KMS-11 (cell line): ENCODE results near the gene CLIC2.
"Not testable (repeated sequence)": the region's sequence is repeated elsewhere in the genome, so short reads cannot be mapped to it uniquely, and the experiment has no call there.

Experiments used
- H2AFZ ChIP-seq: fragments of 200-600 bp; sonication (generic); 2 replicates; pipeline ENCODE4 v1.6.1; 2016; ENCODE audit warnings: antibody characterized with exemption, mixed run types, low read depth
- H3K27ac ChIP-seq: fragments of 200-600 bp; sonication (generic); 2 replicates; pipeline ENCODE4 v1.6.1; 2016; ENCODE audit warnings: mild to moderate bottlenecking, mixed run types
- H3K27me3 ChIP-seq: fragments of 200-600 bp; sonication (generic); 2 replicates; pipeline ENCODE4 v1.6.1; 2017; ENCODE audit warnings: mild to moderate bottlenecking, low read depth, mixed run types, moderate library complexity; ENCODE audit not compliant: insufficient read depth
- H3K36me3 ChIP-seq: fragments of 200-600 bp; sonication (generic); 2 replicates; pipeline ENCODE4 v1.6.1; 2017; ENCODE audit warnings: mild to moderate bottlenecking, mixed run types; ENCODE audit not compliant: insufficient read depth
- H3K4me1 ChIP-seq: fragments of 200-600 bp; sonication (generic); 2 replicates; pipeline ENCODE4 v1.6.1; 2016; ENCODE audit warnings: mild to moderate bottlenecking, low read depth, mixed run types; ENCODE audit not compliant: poor library complexity, severe bottlenecking
- H3K4me2 ChIP-seq: fragments of 200-600 bp; sonication (generic); 2 replicates; pipeline ENCODE4 v1.7.0; 2016; ENCODE audit warnings: mild to moderate bottlenecking, mixed run types
- H3K4me3 ChIP-seq: fragments of 200-600 bp; sonication (generic); IDR thresholded peaks from 2 replicates; pipeline ENCODE4 v1.6.1; 2017; ENCODE audit warnings: low read depth, low read length, mixed read lengths; ENCODE audit not compliant: insufficient read depth
- H3K79me2 ChIP-seq: fragments of 200-600 bp; sonication (generic); 2 replicates; pipeline ENCODE4 v1.6.1; 2016; ENCODE audit warnings: low read depth, mixed run types; ENCODE audit not compliant: insufficient read depth
- H3K9ac ChIP-seq: fragments of 200-600 bp; sonication (generic); 2 replicates; pipeline ENCODE4 v1.6.1; 2016; ENCODE audit warnings: mild to moderate bottlenecking, mixed run types
- H4K20me1 ChIP-seq: fragments of 200-600 bp; sonication (generic); 2 replicates; pipeline ENCODE4 v1.6.1; 2016; ENCODE audit warnings: mild to moderate bottlenecking, mixed run types; ENCODE audit not compliant: insufficient read depth
- CTCF ChIP-seq: fragments of 200-600 bp; sonication (generic); conservative IDR thresholded peaks from 2 replicates; pipeline ENCODE4 v1.6.1; 2017; ENCODE audit warnings: low read depth, mild to moderate bottlenecking, antibody characterized with exemption, low read length, moderate library complexity, mixed read lengths

The CLIC2 gene

GRCh38 chrX:155334486-155335336 lies at the start of gene CLIC2:
Gene CLIC2, minus strand, starts transcription at chrX:155334614. Its CDS starts 187 bp downstream, at chrX:155334427.
- H4K20me1 ChIP-seq = no peaks in the 10 kb centered on the region
- peaks cover 43% of the 10 kb centered on the region; the same call in 1 of the 2 replicates for H3K79me2 ChIP-seq
- TF ChIP-seq CTCF = no peak
- no peak within 1 kb of the TSS for H3K4me3 ChIP-seq
- H3K4me1 ChIP-seq = peaks cover 39% of the 10 kb centered on the region
- H2AFZ ChIP-seq = peak within 1 kb of the TSS; percentile 24
- H3K27me3 ChIP-seq = no peaks in the 10 kb centered on the region
- peak within 1 kb of the TSS; percentile 57 for H3K9ac ChIP-seq
- peak within 1 kb of the TSS; percentile 84 for H3K4me2 ChIP-seq
- no peaks in the 10 kb centered on the region; the same call in 1 of the 2 replicates for H3K36me3 ChIP-seq
- H3K27ac ChIP-seq = peak within 1 kb of the TSS; percentile 83

GRCh38 chrX:155382529-155382967 lies 48.1 kb upstream of the CLIC2 start:
- H3K4me2 ChIP-seq, H2AFZ ChIP-seq, H3K9ac ChIP-seq, H3K27me3 ChIP-seq, H3K4me1 ChIP-seq, H3K27ac ChIP-seq, H3K36me3 ChIP-seq, H3K79me2 ChIP-seq, H3K4me3 ChIP-seq, H4K20me1 ChIP-seq: not testable (repeated sequence)

GRCh38 chrX:155381843-155382528 lies 47.6 kb upstream of the CLIC2 start, which contains the start of gene F8A2:
Gene F8A2, plus strand, starts transcription at chrX:155382095. Its CDS starts 20 bp downstream, at chrX:155382115.
- H3K27me3 ChIP-seq, H3K36me3 ChIP-seq, H3K27ac ChIP-seq, H3K4me1 ChIP-seq, H3K79me2 ChIP-seq, H3K4me2 ChIP-seq, H3K9ac ChIP-seq, H2AFZ ChIP-seq, H4K20me1 ChIP-seq, H3K4me3 ChIP-seq: not testable (repeated sequence)

- not testable (repeated sequence) for H3K27ac ChIP-seq, H3K4me2 ChIP-seq, H2AFZ ChIP-seq, H3K4me1 ChIP-seq, H4K20me1 ChIP-seq, H3K79me2 ChIP-seq, H3K4me3 ChIP-seq, H3K9ac ChIP-seq, H3K27me3 ChIP-seq, H3K36me3 ChIP-seq
Observed at GRCh38 chrX:155379802-155380201, 45.4 kb upstream of the CLIC2 start.

GRCh38 chrX:155373777-155374458 lies 39.5 kb upstream of the CLIC2 start:
- H3K79me2 ChIP-seq, H3K4me1 ChIP-seq: not testable (repeated sequence)

GRCh38 chrX:155363712-155364111 lies 29.3 kb upstream of the CLIC2 start:
- H3K4me1 ChIP-seq, H3K4me3 ChIP-seq, H3K9ac ChIP-seq, H3K4me2 ChIP-seq, H3K36me3 ChIP-seq, H2AFZ ChIP-seq, H4K20me1 ChIP-seq, H3K27ac ChIP-seq, H3K27me3 ChIP-seq, H3K79me2 ChIP-seq: not testable (repeated sequence)

More at GRCh38 chrX:155373777-155374458, 39.5 kb upstream of the CLIC2 start:
- H3K4me3 ChIP-seq, H3K4me2 ChIP-seq, H3K27me3 ChIP-seq, H3K36me3 ChIP-seq, H4K20me1 ChIP-seq, H2AFZ ChIP-seq, H3K9ac ChIP-seq, H3K27ac ChIP-seq: not testable (repeated sequence)

GRCh38 chrX:155349448-155349847 lies 15.0 kb upstream of the CLIC2 start:
- not testable (repeated sequence) for H3K27me3 ChIP-seq, H4K20me1 ChIP-seq, H3K79me2 ChIP-seq, H2AFZ ChIP-seq, H3K36me3 ChIP-seq, H3K4me1 ChIP-seq, H3K9ac ChIP-seq, H3K4me3 ChIP-seq, H3K4me2 ChIP-seq, H3K27ac ChIP-seq

GRCh38 chrX:155345689-155346088 lies 11.3 kb upstream of the CLIC2 start:
- not testable (repeated sequence) for H3K4me1 ChIP-seq, H4K20me1 ChIP-seq, H3K36me3 ChIP-seq, H3K4me2 ChIP-seq, H3K79me2 ChIP-seq, H3K27me3 ChIP-seq, H2AFZ ChIP-seq, H3K9ac ChIP-seq, H3K4me3 ChIP-seq, H3K27ac ChIP-seq

GRCh38 chrX:155335337-155335712 lies 911 bp upstream of the CLIC2 start:
- Histone ChIP-seq H3K79me2 (peaks cover 37% of the 10 kb centered on the region; the same call in 1 of the 2 replicates), H3K4me2 (peak overlapping the region; percentile 84), H3K9ac (peak overlapping the region; percentile 57; the same call in 1 of the 2 replicates), H2AFZ (peak overlapping the region; percentile 24; the same call in 1 of the 2 replicates), H3K4me1 (peaks cover 33% of the 10 kb centered on the region), H3K27ac (peak overlapping the region; percentile 83)
- not testable (repeated sequence) for H3K36me3 ChIP-seq, H4K20me1 ChIP-seq, H3K4me3 ChIP-seq, H3K27me3 ChIP-seq
